ENCODE measurements around the gene NBR1.
"Not testable (repeated sequence)": the region's sequence is repeated elsewhere in the genome, so short reads cannot be mapped to it uniquely, and the experiment has no call there.

The NBR1 gene

GRCh38 chr17:43155666-43156065 lies 15.3 kb upstream of the NBR1 start:
- DNase-seq = no peak

- DNase-seq = not testable (repeated sequence)
Observed at GRCh38 chr17:43159232-43159631, 11.8 kb upstream of the NBR1 start.

- not testable (repeated sequence) for DNase-seq
Observed at GRCh38 chr17:43159957-43160356, 11.1 kb upstream of the NBR1 start.

- DNase-seq = not testable (repeated sequence)
Observed at GRCh38 chr17:43165971-43166370, 5.0 kb upstream of the NBR1 start.

- DNase-seq = no peak
Observed at GRCh38 chr17:43169561-43170139, 1.4 kb upstream of the NBR1 start.

- DNase-seq = peak; percentile 89
Observed at GRCh38 chr17:43170140-43170765, 761 bp upstream of the NBR1 start.

- DNase-seq = no peak
Observed at GRCh38 chr17:43171586-43172487, 823 bp downstream of the NBR1 start.

GRCh38 chr17:43175213-43176118 lies 4.5 kb downstream of the NBR1 start:
- DNase-seq = no peak

GRCh38 chr17:43176119-43176570 lies 5.1 kb downstream of the NBR1 start:
- no peak for DNase-seq

GRCh38 chr17:43183921-43184320 lies 12.9 kb downstream of the NBR1 start:
- DNase-seq = no peak

- not testable (repeated sequence) for DNase-seq
Observed at GRCh38 chr17:43186656-43187055, 15.6 kb downstream of the NBR1 start.

- DNase-seq = no peak
Observed at GRCh38 chr17:43193251-43193650, 22.2 kb downstream of the NBR1 start.

GRCh38 chr17:43199633-43200032 lies 28.6 kb downstream of the NBR1 start:
- DNase-seq = no peak

- no peak for DNase-seq
Observed at GRCh38 chr17:43200127-43200526, 29.1 kb downstream of the NBR1 start.

- not testable (repeated sequence) for DNase-seq
Observed at GRCh38 chr17:43203013-43203412, 32.0 kb downstream of the NBR1 start.

- DNase-seq = no peak
Observed at GRCh38 chr17:43210576-43210975, 39.6 kb downstream of the NBR1 start.

GRCh38 chr17:43211123-43211479 lies 40.1 kb downstream of the NBR1 start:
- no peak for DNase-seq

GRCh38 chr17:43211480-43212402 lies 40.7 kb downstream of the NBR1 start, which contains the start of gene TMEM106A:
TSS of gene TMEM106A (plus strand) at chr17:43211875. CDS start at chr17:43213042, 1,167 bp downstream.
- DNase-seq = no peak

GRCh38 chr17:43212641-43213490 lies 41.9 kb downstream of the NBR1 start:
- DNase-seq = no peak

GRCh38 chr17:43213545-43213944 lies 42.5 kb downstream of the NBR1 start:
- no peak for DNase-seq

GRCh38 chr17:43215341-43215740 lies 44.3 kb downstream of the NBR1 start:
- DNase-seq = no peak
